HG03066 (cell line): ENCODE results near the gene VSIG10.
A peak's percentile ranks its signal among the peaks of the same experiment; 100 is the strongest.
"Not testable (repeated sequence)": the region's sequence is repeated elsewhere in the genome, so short reads cannot be mapped to it uniquely, and the experiment has no call there.

Experiments used
- ATAC-seq: cut with Tn5 transposase; IDR thresholded peaks from one replicate; pipeline ENCODE4 v1.9.1; 2021; ENCODE audit warnings: low read depth; ENCODE audit not compliant: unreplicated experiment

VSIG10 gene

DNA sequence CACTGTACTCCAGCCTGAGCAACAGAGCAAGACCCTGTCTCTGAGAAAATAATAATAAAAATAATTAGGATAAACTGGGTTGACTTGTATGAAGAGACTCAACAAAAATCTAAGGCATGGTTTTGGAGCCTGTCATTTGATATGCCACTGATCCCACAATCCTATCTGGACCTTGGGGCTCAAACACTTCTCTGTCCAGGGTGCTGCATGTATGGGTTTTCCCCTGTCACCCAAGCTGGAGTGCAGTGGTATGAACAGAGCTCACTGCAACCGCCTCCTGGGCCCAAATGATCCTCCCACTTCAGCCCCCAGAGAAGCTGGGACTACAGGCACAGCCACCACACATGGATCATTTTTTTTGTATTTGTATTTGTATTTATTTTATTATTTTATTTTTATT lies 5.3 kb upstream of the VSIG10 start:
- no peak for ATAC-seq

DNA sequence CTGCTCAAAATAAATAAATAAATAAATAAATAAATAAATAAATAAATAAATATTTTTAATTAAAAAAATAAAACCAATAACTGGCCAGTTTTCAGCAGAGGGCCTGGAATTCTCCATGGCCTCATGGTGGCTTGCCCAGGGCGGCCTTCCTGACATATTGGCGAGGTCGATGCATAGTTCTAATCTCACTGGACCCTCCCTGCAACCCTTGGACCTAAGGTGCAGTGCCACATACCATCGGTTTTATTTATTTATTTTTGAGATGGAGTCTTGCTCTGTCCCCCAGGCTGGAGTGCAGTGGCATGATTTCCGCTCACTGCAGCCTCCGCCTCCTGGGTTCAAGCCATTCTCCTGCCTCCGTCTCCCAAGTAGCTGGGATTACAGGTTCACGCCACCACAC lies 3.9 kb upstream of the VSIG10 start:
- ATAC-seq: no peak

DNA sequence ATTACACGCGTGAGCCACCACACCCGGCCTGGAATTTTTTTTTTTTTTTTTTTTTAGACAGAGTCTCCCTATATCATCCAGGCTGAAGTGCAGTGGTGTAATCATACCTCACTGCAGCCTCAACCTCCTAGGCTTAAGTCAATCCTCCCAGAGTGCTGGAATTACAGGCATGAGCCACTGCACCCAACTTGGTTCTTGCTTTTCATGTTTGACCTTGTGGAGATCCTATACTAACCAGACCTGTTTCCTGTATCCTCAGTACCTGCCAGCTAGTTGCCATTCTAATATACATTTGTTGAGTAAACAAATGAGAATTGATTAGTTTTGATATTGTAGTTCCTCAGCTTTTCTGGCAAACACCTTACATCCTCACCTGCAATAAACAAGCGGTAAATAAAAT lies 3.2 kb upstream of the VSIG10 start:
- ATAC-seq: no peak

DNA sequence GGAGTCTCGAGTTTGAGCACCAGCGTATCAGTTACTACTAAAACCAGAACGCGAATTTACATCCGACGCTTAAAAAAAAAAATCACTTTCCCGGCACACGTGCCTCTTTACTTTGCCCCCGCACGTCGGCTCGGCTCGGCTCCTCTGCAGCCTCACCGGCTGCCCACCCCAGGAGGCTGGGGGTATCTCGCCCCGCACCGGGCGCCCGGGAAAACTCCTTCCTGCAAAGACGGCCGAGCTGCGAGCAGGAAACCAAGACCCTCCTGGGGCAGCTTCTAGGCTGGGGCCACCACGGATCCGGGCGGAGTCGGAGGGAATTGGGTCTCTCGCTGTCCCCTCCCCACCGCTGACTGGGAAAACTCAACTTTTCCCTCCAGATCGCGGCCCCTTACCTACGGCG lies 610 bp downstream of the VSIG10 start:
- ATAC-seq: no peak

DNA sequence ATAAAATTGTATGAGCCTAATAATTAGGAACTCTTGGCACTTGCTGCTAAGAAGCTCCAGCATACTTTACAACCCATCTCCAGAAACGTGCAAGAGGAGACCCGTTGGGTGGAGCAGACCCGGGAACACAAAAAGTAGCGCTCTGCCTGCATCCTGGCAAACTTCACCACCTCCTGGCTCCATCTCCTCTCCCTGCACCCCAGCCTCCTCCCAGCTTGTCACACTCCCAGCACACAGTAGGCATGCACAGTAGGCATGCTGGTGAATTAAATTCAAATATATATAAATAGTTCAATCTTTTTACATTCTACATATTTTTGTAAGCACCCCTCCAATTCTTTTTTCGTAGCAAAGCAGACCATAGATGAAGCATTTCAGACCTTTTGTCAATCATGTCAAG lies 1.2 kb downstream of the VSIG10 start:
- ATAC-seq: no peak

DNA sequence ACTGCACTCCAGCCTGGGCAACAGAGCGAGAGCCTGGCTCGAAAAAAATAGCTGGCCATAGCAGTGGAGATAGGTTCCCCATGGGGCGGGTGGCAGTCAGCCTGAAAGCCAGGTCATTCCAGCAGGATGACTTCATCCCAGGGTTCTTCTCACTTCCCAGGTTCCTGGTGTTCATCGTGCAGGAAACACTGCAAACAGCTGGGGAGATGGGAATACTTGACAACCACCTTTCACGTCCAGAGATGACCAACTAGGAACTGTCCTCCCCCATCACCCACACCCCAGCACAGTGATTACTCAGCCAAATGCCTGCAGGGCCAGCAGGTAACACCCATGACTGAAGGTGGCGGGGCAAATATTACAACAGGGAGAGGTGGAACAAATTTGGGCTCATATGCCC lies 1.7 kb downstream of the VSIG10 start:
- no peak for ATAC-seq

DNA sequence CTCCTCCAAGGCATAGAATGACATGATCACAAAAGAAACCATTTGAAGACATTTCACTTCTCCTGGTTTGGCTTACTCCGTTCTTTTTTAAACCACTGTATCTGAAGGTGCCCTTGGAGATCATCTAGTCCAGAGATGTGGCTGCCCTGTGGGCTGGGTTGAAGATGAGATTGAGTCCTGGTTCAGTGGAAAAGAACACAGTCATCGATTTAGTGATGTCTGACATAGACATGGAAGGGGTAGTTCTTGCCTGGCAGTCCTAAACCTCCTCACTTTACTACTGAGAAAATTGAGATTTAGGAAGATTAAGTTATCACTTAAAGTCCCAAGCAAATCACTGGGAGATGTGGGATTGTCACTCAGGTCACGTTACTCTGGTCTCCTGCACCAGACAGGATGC lies 2.8 kb downstream of the VSIG10 start:
- ATAC-seq: no peak

DNA sequence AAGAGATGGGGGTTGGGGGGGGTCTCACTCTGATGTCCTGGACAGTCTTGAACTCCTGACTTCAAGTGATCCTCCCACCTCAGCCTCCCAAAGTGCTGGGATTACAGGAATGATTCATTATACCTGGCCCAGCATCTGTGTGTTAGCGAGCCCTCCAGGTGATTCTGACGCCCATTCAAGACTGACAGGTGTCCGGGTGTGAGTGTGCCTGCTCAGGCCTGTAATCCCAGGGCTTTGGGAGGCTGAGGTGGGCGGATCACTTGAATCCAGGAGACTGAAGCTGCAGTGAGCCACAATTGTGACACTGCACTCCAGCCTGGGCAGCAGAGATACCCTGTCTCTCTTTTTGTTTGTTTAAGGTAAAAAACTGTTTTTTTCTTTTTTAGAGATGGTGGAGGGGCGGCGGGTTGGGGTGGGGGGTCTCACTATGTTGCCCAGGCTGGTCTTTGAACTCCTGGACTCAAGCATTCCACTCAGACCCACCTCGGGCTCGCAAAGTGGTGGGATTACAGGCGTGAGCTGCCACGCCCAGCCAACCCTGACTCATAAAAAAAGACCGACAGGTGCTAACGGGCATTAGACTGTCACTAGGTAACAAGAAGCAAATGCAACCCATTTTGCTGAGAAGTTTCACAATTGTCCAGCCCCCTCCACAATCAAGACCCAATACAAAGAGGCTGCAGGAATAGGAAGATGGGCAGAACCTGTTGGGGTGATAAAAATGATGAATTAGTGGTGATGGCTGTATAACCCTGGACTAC lies 4.7 kb downstream of the VSIG10 start:
- ATAC-seq: no peak

DNA sequence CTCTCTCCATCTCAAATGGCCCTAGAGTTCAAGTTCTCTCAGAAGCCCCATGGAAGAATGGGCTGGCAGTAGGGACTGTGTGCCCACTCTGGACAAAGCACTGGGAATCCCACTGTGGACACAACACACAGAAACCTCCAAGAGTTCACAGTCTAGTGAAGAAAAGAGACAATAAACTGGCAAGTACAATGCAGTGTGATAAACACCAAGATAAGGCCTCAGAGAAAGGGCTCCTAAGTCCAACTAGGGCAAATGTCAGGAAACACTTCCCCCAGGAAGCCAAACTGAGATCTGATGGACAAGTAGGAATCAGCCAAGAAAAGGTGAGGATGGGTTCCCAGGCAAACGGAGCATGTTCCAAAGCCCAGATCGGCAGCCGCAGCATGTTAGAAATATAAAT lies 5.4 kb downstream of the VSIG10 start:
- ATAC-seq: no peak

DNA sequence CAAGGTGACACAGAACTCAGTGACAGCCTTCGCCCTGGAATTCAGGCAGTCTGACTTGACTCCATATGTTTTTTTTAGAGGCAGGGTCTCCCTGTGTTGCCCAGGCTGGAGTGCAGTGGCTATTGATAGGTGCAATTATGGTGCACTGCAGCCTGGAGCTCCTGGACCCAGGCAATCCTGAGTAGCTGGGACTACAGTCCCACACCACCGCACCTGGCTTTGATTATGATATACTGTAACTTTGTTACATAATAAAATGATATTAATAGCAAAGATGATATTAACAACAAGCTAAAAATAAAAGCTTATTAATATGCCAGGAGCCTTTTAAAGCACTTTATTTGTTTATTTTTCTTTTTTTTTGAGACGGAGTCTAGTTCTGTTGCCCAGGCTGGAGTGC lies 9.8 kb downstream of the VSIG10 start:
- no peak for ATAC-seq

DNA sequence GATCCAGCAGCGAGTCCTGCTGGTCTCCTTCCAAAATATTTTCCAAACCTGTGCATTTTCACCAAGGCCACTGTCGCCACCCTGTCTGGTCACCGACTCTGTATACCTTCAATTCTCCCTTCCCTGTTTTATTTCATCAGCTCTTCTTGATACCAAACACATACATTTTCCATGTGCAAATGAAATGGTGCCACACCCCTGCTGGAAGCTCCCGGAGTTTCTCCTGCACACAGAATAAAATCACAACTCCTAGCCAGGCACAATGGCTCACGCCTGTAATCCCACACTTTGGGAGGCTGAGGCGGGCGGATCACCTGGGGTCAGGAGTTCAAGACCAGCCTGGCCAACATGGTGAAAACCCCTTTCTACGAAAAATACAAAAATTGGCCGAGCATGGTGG lies 14.0 kb downstream of the VSIG10 start:
- ATAC-seq: no peak

DNA sequence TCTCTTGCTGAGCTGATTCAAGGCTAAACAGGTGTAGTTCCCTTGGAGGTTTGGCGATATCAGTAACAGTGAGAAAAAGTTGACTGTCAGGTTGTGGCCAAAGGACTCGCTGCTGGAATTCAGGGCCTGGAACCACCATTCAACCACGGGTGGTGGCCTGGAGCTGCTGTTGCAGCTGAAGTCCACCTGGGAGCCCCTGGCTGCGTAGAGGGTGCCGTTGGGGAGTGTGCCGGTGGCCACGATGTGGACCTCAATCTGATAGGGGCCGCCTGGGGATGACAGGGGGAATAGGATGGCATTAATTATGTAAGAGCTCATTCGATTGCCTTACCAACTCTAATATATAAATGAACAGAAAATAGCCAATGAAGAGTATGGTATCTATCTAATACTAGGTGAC lies 21.6 kb downstream of the VSIG10 start:
- no peak for ATAC-seq

DNA sequence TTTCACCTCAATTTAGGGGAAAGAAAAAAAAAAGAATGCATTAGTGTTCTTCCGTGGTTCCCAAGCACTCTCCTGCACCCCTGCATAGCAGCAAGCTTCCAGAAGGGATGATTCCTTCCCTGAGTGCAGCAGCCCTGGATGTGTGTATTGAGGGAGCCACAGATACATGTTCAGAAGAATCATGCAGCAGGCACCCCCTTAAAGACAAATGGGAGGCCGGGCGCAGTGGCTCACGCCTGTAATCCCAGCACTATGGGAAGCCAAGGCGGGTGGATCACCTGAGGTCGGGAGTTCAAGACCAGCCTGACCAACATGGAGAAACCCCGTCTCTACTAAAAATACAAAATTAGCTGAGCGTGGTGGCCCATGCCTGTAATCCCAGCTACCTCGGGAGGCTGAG lies 22.3 kb downstream of the VSIG10 start:
- ATAC-seq: not testable (repeated sequence)

DNA sequence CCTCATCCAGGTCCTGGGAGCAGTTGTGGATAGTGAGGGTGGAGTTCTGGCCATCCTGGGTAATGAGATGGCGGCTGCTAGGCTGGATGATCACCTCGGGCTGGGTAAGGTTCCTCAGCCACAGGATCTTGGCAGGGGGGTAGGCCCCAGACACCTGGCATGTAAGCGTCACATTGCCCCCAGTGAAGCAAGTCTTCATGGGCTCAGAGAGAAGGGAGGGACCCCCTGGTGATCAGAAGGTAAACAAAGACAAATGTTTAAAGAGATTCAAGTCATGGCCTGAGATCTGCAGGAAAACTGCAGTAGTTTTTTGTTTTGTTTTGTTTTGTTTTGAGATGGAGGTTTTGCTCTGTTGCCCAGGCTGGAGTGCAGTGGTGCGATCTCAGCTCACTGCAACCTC lies 30.0 kb downstream of the VSIG10 start:
- peak; percentile 41 for ATAC-seq

DNA sequence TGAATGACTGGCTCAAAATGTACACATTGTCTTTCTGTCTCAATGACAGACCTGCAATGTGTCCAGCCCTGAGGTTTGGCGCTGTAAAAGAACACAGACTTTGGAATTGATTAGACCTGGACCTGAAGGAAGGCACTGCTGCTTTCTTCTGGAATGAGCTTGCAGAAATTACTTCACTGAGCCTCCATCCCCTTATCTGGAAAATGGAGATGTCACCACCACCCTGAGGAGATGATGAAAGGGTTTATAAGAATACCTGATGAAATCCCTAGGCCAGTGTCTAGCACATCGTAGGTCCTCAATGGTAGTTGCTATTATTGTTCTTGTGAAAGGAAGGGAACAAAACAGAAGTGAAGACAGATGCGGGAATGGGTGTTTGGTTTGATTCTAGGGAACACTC lies 33.2 kb downstream of the VSIG10 start:
- ATAC-seq: no peak

DNA sequence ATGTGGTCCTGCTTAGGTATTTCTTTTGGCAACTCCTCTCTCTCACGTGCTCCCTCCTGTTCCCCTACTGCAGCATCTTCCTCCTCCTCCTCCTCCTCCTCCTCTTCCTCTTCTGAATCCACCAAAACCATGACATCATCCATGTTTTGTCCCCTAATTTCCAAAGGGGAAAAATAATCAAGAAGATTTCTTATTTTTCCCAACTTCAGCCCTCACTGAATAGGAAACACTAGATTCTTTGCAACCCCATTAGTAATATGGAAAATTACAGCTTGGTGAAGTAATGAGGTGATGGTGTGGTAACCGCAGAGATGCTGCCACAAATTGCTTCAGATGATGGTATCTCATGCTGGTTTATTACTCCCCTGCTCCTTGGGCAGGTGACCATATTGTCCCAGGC lies 35.4 kb downstream of the VSIG10 start:
- no peak for ATAC-seq

DNA sequence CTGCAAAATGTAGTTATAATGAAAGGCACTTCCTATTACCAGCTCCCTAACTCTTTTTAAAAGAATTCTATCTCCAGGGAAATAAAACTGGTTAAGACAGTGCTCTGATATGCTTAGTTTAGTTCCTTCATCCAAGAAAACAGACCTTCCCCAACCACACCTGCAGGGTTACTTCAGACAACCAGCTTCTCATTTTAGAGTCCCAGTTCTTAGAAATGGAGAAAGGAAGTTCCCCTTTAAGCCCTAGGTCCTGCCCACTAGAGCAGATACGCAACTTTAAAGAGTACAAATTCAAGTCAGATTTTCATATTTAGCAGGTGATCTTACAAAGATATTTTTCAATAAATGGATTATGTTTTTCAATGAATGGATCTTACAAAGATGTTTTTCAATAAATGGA lies 38.4 kb downstream of the VSIG10 start:
- no peak for ATAC-seq

DNA sequence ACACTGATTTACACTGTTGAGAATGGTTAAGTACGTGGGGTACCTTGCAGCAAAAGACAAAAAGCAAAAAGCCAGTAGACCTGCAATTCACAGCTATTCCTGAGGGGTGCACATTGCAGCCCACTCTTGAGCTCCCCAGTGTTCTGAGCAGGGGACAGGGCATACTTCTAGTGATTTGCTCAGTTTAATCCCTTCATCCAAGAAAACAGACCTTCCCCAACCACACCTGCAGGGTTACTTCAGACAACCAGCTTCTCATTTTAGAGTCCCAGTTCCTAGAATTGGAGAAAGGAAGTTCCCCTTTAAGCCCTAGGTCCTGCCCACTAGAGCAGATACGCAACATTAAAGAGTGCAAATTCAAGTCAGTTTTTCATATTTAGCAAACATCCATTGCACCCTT lies 39.2 kb downstream of the VSIG10 start:
- ATAC-seq: peak; percentile 37

DNA sequence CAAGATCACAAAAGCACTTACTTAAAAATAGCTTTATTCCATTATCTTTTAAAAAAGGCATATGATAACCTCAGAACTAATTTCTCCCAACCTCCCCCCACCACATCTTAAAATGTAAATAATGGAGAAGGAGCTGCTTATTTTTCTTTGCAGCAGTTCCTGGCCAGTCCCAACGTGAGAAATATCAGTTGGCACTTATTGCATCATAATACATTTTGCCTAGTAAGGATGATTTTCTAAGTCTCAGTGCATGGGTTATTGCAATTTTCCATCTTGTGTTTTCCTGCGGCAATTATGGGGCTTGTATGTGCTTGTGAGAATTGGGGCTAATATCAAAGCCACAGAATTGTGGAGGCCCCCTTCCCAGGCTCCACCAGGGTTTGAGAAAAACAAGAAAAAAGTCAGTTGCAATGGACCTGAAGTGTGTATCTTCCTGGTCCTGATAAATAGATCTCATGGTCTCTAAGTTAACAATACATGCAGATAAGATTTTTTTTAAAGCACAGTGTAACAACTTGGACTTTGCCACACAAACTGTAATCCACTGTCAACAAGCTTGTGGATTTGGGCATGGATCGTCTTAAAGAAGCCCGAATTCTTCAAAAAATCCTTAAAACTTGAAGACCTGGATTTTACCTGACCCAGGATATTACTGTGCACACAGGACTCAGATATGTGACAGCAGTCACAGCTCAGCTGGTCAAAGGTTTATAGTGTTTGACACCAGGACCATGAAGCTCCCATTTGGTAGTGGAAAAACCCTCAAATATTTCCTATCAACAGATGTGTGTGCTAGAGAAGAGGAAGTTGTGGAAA lies 40.0 kb downstream of the VSIG10 start:
- no peak for ATAC-seq

DNA sequence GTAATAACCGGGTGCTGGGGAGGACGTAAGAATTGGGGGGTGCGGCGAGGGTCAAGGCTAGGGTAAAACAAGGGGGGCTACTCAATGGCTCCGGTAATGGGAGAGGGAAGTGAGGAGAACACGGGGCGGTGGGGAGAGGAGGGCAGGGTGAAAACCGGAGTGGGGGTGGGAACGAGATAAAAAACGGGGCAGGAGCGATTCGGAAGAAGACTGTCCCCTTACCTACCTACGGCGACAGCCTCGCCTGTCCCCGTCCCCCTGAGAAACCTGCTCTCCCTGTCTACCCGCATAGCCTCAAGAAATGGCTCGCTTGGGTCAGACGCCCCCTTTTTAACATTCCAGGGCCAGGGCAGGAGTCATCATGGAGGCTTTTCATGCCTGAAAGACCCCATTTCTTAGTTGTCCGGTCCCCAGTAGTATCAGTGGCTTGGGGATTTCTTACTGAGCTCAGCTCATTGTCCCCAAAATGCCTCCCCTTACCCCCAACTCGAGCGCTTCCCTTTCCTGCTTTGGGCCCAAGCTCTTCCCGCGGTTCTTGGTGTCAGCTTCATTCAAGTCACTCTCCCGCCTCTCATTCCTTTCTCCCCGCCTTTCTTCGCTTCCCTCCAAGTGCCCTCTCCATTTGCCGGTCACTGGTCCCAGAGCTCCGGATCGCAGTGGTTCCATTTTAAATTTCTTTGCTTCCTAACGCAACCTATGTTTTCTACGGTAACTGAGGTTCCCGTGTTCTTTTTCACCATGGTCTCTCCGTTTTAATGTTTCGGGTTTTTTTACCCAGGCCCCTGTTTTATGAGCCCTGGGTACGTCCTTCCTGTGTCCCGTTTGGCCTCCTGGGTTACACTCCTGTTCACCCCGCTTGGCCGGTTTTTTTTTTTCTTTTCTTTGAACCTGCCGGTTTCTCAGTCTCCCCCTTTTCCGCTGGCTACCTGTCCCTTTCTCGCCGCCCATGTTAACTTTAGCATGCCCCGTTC lies 41.7 kb downstream of the VSIG10 start:
- ATAC-seq: no peak
